ENCODE data around the gene ZNF433.

Gene ZNF433

GRCh38 chr19:11987405-11988281, 47.8 kb downstream of the ZNF433 start:
- DNase-seq = peak; percentile 96

- DNase-seq = no peak
These were observed 48.7 kb downstream of the ZNF433 start for GRCh38 chr19:11986754-11987153.

- DNase-seq = peak; percentile 42
These were observed 50.5 kb downstream of the ZNF433 start for GRCh38 chr19:11984986-11985385.

GRCh38 chr19:11982526-11982925, 53.0 kb downstream of the ZNF433 start:
- DNase-seq = no peak

GRCh38 chr19:11979527-11979926, 56.0 kb downstream of the ZNF433 start:
- DNase-seq = no peak

GRCh38 chr19:11978492-11979100, 56.9 kb downstream of the ZNF433 start:
- DNase-seq = no peak

GRCh38 chr19:11973019-11973810, 62.3 kb downstream of the ZNF433 start:
- no peak for DNase-seq

- no peak for DNase-seq
These were observed 64.4 kb downstream of the ZNF433 start for GRCh38 chr19:11971041-11971440.

GRCh38 chr19:11970174-11970573, 65.3 kb downstream of the ZNF433 start:
- no peak for DNase-seq

- DNase-seq = peak; percentile 94
These were observed 70.4 kb downstream of the ZNF433 start, which contains the start of gene ZNF763 for GRCh38 chr19:11964858-11965645. TSS of gene ZNF763 (plus strand) at chr19:11965040. CDS start at chr19:11965209, 169 bp downstream.

All from RPMI8226 (cell line).